ENCODE measurements around the gene RTF2.

The RTF2 gene, protein sequence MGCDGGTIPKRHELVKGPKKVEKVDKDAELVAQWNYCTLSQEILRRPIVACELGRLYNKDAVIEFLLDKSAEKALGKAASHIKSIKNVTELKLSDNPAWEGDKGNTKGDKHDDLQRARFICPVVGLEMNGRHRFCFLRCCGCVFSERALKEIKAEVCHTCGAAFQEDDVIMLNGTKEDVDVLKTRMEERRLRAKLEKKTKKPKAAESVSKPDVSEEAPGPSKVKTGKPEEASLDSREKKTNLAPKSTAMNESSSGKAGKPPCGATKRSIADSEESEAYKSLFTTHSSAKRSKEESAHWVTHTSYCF

DNA sequence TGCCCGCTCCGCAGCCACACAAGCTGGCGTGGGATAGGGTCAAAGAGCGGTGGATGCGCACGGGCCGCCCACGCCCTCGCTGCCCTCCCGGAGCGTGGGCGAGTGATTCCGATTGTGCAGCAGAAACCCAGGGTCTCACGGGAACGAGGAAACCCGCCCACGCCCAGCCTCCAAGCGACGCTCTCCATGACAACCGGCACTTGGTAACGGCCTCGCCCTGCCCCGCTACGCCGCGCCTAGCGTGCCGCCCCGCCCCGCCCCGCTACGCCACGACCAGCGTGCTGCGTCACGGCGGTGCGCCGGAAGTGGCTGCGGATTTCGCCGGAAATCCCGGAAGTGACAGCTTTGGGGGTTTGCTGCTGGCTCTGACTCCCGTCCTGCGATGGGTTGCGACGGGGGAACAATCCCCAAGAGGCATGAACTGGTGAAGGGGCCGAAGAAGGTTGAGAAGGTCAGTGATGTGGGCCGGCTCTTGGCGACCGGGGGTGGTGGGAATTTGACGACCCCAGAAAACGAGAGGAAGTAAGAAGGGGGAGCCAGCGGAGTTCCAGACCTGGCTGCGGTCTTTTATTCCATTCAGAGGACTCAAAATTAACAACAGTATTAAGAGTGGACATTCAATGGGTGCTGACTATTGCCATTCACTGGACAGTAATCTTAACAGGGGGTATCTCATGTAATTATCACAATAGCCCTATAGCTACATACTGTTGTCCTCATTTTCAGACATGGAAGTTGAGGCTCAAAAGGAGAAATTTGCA, at the start of gene RTF2:
Gene RTF2 (plus strand): TSS at position 312 of the 761 bp plus-strand sequence. CDS start 71 bp downstream, at position 383.
- peak; percentile 93 to 97 for DNase-seq (ENCODE audit: low read depth in 2 of 2)

DNA sequence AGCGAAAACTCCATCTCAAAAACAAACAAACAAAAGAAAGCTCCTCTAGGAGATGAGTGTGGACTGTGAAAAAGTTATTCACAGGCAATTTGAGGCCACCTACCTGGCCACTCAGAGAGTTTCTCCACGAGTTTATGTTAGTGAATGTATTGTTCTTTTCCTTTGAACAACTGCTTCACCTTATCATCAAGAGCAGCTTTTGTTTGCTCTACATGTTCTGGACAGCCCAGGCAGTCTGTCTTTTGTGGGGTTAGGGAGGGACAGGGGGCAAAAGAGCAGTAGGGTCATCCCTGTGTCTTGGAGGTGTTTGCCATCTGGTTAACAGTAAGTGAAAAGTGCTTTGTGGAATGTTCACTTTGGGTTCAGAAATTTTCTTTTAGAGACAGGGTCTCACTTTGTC, 48.4 kb upstream of the RTF2 start:
- DNase-seq (ENCODE audit: low read depth in 2 of 2): no peak

DNA sequence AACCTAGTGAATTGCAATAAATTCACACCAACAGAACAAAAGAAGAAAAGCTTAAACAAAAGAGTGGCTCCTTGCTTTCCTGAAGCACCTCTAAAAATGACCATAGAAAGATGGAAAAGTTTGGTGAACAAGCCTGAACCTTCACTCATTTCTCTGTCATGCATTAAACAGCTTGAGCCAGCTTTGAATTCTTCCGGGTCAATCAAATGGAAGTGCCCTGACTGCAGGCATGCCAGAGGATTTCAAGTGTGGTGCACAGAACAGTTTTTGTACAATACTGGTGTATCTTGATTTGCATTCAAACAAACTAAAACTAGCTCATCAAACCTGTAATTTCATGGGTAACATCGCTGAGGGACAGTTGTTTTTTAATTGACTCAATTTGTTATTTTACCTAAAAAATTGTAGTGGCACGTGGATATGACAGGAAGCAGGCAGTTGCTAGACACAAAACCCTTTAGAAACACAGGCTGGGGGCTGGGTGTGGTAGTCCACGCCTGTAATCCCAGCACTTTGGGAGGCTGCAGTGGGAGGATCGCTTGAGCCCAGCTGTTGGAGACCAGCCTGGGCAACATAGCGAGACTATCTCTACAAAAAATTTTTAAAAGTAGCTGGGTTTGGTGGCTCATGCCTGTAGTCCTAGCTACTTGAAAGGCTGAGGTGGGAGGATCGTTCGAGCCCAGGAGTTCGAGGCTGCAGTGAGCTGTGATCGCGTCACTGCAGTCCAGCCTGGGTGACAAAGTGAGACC, 47.3 kb upstream of the RTF2 start:
- no peak for DNase-seq (ENCODE audit: low read depth in 2 of 2)

DNA sequence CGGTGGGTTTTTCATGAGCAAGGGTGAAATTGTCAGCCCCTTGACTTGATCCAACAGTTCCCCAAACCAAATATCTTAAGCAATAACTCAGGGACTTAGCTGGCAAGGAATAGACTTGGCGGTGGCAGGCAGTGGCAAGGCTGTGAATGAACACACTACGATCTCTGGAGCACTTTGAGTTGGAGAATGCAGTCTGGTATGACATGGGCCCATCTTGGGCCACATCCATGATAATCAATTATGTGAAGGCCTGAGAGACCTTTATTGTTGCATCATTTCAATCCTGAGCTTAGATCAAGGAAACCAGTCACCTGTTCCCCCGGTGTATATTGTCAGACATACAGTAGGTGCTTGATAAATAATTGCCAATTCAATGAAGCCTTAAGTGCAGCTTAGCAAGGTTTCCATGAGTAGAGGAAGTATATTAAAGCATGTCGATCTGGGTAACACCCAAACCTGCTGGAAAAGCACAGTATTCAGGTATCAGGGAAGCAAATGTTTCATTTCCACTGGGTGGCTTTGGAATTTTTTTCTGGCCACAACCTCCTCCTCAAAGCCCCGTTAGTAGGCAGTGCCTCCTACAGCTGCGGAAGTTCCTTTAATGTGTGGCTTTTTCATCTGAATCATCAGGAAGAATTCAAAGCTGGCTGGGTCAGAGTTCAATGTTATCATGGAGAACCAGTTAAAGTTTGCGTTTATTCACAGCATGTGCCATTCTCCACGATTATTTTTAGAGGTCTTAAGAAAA, 46.2 kb upstream of the RTF2 start:
- no peak for DNase-seq (ENCODE audit: low read depth in 2 of 2)

DNA sequence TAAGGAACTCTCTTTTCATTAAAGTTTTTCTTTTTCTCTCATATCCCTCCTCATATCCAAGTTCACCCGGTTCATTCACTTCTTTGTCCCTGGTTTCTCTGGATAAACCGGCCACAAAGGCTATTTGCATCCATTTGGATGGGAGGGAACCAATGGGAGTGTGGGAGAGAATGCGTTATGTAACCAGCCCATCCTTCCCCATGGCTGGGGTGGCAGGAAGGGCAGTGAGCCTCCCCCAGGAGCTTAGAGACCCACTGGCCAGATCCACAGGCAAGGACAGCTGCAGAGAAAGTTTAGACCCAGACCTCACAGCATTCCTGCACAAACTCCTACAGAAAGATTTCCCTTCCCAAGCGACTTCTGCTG, 45.6 kb upstream of the RTF2 start:
- DNase-seq (ENCODE audit: low read depth in 2 of 2): no peak

DNA sequence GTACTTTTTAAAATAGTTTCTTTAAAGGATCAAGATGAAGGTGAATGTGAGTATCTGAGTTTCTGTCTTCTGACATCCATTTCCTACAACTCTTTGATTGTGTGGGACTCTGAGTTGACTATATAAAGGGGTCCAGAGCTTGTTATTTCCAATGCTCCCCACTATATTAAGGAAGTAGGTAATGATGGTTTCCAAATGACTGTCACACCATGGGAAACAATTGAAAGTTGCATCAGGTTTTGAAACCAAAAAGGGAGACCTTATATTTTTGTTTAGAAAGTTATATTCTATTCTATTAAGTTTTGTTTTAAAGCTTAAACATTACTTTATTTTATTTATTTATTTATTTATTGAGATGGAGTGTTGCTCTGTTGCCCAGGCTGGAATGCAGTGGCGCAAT, 45.2 kb upstream of the RTF2 start:
- no peak for DNase-seq (ENCODE audit: low read depth in 2 of 2)

DNA sequence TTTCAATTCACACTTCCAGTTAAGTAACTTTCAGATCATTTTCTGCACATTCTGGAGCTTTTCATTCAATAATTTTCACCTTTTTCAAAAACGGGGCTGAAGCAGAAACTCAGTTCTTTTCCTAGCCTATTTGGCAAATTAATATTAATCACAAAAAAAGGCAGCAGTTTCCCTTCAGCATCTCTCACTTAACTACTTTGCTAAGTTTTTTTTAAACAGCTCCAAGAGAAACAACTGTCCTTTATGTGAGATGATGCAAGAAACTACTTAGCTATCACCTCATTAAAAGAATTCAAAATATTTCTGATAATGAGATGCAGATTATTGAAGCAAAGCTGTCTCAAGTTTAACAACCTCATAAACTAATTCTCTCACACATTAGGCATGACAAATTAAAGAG, 44.5 kb upstream of the RTF2 start:
- no peak for DNase-seq (ENCODE audit: low read depth in 2 of 2)

DNA sequence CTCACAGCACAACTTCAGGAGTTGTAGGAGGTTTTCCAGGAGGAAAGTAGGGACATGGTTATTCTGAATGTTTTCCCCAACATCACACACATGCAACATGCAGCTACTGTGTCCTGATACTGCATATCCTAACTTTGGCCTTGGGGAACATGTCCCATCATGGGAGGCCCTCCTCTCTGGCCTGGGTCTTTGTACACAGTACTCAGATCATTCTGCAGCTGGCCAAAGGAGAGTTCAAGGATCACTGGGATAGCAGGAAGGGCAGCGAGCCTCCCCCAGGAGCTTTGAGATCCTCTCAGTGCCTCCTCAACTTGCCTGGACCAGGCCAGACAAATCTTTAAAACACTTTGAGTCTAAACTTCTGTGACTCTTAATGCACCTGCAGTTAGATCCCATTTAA, 43.5 kb upstream of the RTF2 start:
- DNase-seq (ENCODE audit: low read depth in 2 of 2): no peak

DNA sequence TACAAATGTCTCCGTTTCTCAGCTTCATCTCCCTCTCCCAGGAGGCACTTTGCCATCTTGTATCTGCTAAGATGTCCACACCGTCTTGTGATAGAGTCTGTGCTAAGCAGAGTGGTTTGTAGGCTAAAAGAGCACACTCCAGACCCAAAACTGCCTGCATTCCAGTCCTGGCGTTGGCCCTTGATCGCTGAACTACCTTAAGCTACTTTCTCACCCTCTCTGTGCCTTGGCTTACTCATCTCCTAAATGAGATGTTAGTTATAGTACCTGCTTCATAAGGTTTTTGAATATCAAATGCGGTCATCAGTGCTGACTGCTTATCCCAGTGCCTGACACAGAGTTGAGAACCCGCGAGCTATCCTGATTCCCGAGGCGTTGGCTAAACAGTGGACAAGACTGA, 42.4 kb upstream of the RTF2 start:
- no peak for DNase-seq (ENCODE audit: low read depth in 2 of 2)

DNA sequence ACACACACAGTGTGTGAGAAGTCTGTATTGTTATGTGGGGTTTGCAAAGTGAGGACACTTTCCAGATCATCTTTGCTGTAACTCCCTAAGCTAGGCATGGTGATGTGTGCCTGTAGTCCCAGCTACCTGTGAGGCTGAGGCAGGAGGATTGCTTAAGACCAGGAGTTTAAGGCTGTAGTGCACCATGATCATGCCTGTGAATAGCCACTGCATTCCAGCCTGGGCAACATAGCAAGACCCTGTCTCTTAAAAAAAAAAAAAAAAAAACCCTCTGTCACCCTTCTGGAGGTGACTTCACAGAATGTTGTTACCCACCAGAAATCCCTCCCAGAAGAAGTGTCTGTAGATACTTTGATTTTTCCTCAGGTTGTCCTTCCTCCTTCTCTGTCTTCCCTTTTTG, 41.5 kb upstream of the RTF2 start:
- DNase-seq (ENCODE audit: low read depth in 2 of 2): no peak

DNA sequence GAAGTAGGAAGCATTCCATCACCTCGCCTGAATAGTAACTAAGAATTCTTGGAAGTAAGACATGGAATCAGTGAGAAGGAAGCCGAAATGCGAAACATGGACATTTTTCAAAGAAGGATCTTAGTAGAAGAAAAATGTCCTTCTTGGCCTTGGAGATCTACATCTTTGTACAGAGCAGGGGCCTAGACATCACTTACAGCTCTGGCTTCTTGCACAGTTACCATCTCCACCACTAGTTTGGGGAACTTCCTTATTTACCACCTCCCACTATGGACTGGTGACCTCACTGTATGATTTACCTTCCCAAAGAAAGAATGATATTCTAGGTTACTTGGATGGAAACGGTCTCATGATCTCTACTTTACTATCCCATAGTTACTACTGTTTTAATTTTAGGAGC, 40.6 kb upstream of the RTF2 start:
- DNase-seq (ENCODE audit: low read depth in 2 of 2): no peak

DNA sequence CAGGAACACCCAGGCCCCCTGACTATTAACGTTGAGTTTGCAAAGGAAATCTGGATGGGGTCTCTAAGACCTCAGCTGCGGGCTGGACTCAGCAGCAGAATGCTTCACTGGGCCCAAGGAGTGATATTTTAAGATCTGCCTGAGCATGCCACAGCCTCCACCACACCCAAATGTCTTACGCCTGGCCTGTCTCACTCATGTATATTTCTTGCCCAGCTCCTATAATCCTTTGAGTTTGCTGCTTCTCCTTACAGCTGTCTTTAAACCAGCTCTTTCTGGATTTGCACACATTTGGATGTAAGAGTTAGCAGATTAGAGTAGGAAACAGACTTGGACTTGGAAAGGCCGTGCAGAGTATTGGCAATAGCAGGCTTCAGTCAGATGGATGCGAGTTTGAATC, 40.0 kb upstream of the RTF2 start:
- no peak for DNase-seq (ENCODE audit: low read depth in 2 of 2)

DNA sequence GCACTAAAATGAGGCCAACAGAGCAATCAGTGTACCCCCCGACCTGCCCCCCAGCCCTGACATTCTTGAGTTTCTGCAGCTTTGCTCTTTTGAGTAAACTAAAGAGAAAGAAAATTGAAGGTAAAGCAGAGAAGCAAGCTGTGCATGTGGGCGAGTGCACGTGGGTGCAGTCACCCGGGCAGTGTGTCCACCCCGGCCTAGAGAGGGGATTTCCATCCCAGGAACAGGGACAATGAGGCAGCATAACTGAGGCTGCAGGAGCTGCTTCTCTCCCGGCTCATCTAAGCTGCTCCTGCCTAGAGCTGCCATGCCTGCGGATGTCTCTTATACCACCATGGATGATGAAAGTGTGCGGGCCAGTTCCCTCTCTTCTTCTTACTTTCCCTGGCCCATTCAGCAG, 39.5 kb upstream of the RTF2 start:
- DNase-seq (ENCODE audit: low read depth in 2 of 2): no peak

DNA sequence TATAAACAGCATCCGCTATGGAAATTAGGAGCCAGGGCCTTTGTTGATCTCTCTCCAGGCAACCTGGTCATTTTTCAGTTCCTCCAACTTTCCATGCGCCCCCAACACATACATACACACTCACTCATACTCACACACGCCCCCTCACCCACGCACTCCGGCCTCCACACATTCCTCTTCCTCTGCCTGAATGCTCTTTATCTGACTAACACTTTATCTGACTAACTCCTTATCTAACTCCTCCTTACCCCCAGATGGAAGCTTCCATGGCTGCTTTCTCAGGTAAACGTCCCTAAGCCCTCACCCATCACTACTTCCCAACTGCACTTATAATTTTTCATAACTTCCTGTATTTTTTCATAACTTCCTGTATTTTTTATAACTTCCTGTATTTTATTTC, 38.9 kb upstream of the RTF2 start:
- DNase-seq (ENCODE audit: low read depth in 2 of 2): peak; percentile 37 to 60

DNA sequence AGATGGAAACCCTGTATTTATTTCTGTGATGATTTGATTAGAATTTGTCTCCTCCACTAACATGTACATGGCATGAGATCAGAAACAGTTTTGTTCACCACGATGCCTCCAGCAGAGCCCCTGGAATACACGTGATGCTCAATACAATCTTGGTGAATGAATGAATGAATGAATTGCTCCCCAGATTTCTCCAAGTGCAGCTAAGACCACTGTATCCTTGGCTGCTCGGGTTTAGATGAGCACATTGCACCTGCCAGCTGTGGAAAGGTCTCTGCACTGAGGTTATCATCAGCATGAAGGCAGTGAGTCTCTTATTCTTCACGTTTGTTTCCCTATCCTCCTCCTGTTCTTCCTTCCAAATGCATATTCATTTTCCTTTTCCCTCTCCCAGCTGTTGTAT, 38.5 kb upstream of the RTF2 start:
- no peak for DNase-seq (ENCODE audit: low read depth in 2 of 2)

DNA sequence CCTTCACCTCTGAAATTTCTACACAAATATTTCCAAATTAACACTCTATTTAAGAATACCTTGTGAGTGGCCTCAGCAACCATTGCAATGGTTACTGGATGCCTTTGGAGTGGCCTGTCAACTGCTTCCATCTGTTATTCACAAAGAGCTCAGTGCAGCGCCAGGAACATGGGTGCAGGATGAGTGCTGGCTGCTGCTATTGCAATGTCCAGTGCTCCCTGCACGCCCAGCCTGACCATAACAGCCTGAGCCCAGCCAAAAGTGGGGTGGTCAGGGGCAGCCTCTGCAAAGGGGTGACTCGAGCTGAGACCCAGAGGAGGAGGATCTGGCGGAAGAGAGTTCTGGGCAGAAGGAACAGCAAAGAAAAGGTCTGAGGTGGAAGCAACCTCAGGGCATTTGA, 38.0 kb upstream of the RTF2 start:
- DNase-seq (ENCODE audit: low read depth in 2 of 2): no peak

DNA sequence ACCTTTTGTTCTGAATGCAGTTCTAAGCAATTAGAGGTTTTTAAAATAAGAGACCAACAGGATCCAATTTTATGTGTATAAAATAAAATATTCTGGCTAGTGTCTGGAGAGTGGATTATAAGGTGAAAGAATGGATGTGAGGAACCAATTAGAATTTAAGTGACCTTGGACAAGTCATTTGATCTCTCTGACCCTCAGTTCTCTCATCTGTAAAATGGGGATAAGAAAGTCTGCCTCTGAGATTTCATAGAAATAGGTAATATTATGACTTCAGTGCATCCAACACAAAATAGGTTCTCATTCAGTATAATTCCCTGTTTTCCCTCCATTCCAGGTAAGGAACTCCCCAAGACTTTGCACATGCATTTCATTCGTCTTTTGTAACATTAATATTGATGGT, 37.5 kb upstream of the RTF2 start:
- DNase-seq (ENCODE audit: low read depth in 2 of 2): no peak

DNA sequence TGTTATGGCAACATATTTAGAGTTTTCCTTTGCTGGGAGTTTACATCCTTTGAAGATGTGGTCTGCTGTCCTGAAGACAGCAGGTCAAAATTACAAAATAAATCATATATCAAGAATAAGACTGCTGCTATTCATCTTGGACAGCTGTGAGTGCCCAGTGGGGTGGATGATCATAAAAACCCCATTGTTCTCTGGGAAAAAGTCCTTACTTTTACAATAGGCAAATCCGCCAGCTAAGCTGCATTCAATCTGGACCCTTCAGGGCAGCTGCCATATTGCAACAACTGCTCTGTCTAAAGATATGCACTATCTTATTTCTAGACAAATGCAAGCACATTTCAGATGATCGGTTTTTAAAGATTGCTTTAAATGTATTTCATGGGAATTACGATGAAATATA, 37.0 kb upstream of the RTF2 start:
- DNase-seq (ENCODE audit: low read depth in 2 of 2): no peak

DNA sequence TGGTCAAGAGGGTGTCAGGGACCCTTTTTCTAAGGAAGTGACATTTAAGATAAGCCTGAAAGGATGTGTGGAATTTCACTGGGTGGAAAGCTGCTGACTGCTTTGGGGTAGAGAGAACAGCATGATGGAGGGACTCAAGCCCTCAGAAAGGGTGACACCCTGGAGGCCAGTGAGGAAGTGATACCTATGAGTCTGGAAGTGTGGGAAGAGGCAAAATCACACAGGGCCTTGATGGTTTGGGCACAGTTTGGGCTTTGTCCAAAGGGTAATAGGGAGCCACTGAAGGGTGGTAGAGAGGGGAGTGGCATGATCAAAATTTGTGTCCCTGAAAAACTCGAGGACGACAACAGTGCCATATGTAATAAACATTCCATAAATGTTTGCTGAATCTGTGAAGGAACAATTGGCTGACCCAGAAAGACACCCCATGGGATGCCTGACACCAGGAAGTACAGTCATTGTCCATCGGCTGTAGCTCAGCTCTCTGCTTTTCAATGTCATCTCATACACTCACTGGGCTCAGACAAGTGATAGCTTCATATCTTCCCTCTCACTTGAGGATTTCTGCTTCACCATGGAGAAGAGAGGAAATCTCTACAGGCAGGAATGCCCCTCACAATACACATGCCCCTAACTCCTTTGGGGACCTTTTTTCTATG, 35.1 kb upstream of the RTF2 start:
- no peak for DNase-seq (ENCODE audit: low read depth in 2 of 2)

DNA sequence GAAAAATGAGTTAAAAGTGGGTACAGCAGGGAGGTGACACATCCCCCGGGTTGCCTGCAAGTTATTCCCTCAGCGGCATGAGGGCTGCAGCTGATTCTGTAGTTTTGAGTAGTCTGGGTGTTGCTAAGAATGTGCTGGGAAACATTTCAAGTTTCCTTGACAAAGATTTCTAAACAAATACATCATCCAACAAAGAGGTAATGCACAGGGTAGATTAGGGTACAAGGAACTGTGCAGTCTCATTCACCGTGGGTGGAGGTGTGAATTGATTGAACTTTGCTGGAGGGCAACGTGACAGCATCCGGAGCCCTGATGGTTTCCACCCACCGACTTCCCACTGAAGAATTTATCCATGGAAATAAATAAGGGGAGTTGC, 34.6 kb upstream of the RTF2 start:
- DNase-seq (ENCODE audit: low read depth in 2 of 2): no peak

DNA sequence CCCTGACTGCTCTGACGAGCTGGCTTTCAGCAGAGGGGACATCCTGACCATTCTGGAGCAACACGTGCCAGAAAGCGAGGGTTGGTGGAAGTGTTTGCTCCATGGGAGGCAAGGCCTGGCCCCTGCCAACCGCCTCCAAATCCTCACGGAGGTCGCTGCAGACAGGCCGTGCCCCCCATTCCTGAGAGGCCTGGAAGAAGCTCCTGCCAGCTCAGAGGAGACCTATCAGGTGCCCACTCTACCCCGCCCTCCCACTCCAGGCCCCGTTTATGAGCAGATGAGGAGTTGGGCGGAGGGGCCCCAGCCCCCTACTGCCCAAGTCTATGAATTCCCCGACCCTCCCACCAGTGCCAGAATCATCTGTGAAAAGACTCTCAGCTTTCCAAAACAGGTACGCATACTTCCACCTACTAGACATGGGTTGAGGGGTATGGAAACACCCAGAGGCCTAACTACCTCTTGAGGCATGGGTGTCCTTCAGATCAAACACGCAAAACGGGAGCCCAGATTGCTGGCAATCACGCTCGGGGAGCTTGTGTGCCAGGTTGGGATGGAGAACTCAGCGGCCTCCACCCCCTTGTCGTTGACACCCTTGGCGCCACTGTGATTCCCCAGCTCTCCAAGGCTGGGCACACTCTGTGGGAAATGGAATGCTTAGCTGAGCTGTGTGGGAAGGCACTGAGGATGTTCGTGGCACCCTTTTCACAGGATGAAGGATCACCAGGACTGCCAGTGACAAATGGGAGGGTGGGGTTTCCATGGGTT, 31.0 kb upstream of the RTF2 start:
- no peak for DNase-seq (ENCODE audit: low read depth in 2 of 2)
